GM19438 (cell line): ENCODE results near the gene GATA5.

Experiments used
- ATAC-seq: cut with Tn5 transposase; IDR thresholded peaks from one replicate; pipeline ENCODE4 v1.9.1; 2021; ENCODE audit warnings: low read depth; ENCODE audit not compliant: unreplicated experiment

Gene GATA5

GRCh38 chr20:62489186-62489931 lies 13.6 kb upstream of the GATA5 start:
- ATAC-seq = no peak

GRCh38 chr20:62488470-62488869 lies 12.7 kb upstream of the GATA5 start:
- no peak for ATAC-seq

GRCh38 chr20:62487561-62488354 lies 12.0 kb upstream of the GATA5 start:
- no peak for ATAC-seq

DNA sequence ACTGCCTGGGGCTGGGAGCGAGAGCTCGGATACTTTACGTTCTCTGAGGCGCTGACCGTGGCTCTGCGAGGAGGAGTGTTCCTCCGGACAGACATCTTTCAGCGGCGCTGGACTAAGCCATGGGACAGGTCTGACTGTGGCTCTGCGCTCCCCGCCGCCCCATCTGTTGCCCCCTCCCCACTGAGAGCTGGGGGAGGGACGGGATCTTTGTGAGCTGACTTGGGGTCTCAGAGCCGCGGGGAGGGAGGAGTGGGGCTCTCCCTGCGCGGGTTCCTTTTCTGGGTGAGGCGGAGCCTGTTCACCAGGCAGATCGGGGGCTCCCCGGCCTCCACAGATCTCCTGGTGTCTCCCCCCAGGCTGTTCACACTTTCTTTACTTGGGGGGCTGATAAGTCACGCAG lies 11.3 kb upstream of the GATA5 start:
- no peak for ATAC-seq

DNA sequence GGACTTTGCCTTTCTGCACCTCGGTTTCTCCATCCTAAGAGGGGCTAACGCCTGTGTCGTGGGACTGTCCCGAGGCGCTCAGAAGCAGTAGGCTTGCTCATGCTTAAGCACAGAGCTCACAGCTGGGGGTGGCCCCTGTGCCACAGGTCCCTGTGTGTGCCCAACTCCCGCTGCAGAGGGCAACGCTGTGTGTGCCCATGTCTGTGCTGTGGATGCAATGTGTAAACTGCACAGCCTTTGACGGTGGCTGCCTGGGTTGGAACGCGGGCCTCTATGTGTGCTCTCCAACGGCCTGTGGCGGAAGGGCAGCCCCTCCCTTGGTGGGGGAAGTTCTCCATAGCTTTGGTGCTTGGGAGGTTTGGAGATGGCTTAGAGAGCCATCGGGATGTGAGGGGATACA lies 10.7 kb upstream of the GATA5 start:
- no peak for ATAC-seq

- no peak for ATAC-seq
These were observed 9.9 kb upstream of the GATA5 start for GRCh38 chr20:62485701-62486089.

DNA sequence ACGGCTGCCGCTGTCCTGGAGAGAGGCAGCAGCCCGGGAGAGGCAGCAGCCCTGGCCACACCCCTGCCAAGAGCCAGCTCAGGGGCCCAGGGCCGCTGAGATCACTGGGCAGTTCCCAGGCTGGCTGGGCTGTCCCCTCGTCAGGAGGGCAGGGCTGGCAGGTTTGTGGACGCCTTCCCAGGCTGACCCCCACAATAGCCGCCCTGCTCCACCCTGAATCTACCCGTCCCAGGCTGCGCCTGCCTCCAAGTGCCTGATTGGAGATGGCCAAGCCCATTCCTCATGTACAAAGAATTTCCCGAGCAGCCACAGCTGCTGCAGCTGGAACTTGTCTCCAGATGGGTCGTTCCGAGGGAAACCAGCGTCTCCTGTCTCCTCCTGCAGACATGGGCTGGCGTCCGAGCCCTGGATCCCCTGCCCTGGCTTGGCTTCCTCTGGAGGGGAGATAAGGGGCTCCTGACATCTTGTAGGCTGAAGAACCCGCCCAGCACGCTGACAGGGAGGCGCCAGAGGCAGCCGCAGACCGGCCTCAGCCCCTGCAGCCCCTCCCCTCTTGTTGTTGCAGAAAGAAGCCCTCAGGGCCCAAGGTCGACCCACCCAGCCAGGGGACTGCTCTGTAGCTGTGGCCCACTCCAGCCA lies 9.4 kb upstream of the GATA5 start:
- ATAC-seq = no peak

- ATAC-seq = no peak
These were observed 8.7 kb upstream of the GATA5 start for GRCh38 chr20:62484478-62484877.

- ATAC-seq = no peak
These were observed 8.0 kb upstream of the GATA5 start for GRCh38 chr20:62483613-62484458.

- ATAC-seq = no peak
These were observed 7.2 kb upstream of the GATA5 start for GRCh38 chr20:62482974-62483373.

- ATAC-seq = no peak
These were observed 6.5 kb upstream of the GATA5 start for GRCh38 chr20:62482146-62482809.

- ATAC-seq = no peak
These were observed 5.8 kb upstream of the GATA5 start for GRCh38 chr20:62481425-62482145.

- no peak for ATAC-seq
These were observed 4.5 kb upstream of the GATA5 start for GRCh38 chr20:62480318-62480717.

DNA sequence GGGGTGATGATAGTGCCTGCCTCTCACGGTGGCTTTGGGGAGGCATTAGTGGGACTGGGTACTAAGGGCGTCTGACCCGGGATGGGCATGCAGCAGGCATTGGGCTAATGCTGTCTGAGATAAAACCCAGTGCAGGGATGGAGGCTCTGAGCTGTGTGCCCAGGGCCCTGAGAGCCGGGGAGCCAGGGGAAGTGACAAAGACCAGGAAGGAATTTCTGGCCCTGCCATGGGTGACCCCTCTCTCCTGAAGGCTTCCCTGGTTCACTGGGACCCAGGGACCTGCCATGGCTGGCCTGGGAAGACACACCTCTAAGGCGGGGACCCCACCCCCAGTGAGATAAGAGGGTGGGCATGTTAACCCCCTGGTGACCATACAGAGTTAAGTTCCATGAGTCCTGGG lies 3.9 kb upstream of the GATA5 start:
- no peak for ATAC-seq

- ATAC-seq = no peak
These were observed 3.4 kb upstream of the GATA5 start for GRCh38 chr20:62479156-62479555.

- ATAC-seq = no peak
These were observed 2.1 kb upstream of the GATA5 start for GRCh38 chr20:62477669-62478455.

DNA sequence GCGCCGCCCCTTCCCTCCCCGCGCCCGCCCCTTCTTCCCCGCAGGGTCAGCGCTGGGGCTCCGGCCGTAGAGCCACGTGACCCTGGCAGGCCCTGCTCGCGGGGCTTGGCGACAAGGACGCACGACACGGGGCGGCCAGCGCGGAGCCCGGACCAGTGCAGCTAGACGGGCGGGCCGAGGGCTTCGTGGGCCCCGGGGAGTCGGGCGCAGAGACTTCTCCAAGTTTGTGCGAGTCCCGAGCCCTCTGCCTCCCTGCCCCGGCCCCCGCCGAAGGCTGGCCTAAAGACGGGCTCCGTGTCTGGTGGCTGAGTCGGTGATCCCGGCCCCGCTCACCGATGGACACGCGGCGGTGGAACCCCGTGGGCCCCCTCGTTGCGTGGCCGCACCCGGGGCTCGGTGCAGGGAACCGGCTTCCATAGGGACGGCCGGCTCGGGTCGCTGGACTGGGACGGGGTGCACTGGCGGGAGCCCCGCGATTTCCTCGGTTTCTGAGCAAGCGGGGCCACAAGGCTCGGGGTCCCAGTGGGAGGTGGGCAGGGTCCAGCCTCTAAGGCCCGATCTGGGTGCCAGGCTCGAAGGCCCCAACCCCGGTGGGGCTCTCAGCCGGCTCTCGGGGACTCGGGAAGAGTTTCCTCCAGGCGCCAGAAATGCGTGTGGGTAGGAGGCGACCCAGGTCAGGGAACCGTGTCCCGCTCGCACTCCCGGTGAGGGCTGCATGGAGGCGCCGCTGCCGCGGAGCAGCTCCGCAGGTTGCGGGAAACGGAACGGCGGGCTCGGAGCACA lies 452 bp upstream of the GATA5 start:
- no peak for ATAC-seq
